Activated CD4-positive, CD25-positive, alpha-beta regulatory T cell treated with anti-CD3 and anti-CD28 coated beads, Interleukin-2, amount 50 U/mL, for 24 hours (primary cell): Measurements from ENCODE around the gene NR1D1.

Experiments
- ATAC-seq, 2 donors: fragments of 150-1000 bp; cut with Tn5 transposase; one replicate each; pipeline ENCODE4 v1.10.0; 2021; ENCODE audit warnings: mild to moderate bottlenecking in 1 of 2, moderate library complexity in 1 of 2

Gene NR1D1

GRCh38 chr17:40061609-40062038 lies 38.8 kb downstream of the NR1D1 start:
- no peak for ATAC-seq

GRCh38 chr17:40060887-40061608 lies 39.3 kb downstream of the NR1D1 start:
- ATAC-seq: no peak

DNA sequence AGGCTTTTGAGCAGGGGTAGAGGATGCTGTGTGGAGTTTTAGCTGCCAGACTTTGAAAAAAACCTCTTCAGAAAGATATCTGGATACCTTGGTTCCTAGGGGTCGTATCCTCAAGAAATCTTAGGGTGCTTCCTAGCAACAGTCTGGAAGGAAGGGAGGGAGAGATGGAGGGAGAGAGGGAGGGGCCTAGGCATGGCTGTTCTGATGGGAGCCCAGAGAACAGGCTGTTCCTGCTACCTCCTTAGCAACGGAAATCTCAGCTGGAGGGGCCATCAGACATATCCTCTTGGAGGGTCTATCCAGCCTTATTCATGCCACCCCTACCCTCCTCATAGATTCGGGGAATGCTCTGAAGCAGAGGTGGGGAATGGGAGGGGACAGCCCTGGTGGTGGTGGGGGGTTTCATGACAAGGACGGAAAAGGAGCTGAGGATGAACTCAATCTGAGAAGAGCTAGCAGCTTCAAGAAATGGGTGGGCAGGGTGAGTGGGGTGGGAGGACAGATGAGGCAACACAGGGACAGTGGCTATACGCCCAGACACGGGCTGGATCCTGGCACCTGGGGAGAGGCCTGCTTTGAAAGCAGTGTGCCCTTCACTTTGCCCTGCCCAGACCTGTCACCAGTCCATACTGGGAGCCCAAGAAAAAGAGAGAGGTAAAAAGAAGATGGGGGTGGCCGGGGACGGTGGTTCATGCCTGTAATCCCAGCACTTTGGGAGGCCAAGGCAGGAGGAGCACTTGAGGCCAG lies 40.5 kb downstream of the NR1D1 start:
- ATAC-seq: no peak

GRCh38 chr17:40058865-40059264 lies 41.5 kb downstream of the NR1D1 start:
- no peak for ATAC-seq

DNA sequence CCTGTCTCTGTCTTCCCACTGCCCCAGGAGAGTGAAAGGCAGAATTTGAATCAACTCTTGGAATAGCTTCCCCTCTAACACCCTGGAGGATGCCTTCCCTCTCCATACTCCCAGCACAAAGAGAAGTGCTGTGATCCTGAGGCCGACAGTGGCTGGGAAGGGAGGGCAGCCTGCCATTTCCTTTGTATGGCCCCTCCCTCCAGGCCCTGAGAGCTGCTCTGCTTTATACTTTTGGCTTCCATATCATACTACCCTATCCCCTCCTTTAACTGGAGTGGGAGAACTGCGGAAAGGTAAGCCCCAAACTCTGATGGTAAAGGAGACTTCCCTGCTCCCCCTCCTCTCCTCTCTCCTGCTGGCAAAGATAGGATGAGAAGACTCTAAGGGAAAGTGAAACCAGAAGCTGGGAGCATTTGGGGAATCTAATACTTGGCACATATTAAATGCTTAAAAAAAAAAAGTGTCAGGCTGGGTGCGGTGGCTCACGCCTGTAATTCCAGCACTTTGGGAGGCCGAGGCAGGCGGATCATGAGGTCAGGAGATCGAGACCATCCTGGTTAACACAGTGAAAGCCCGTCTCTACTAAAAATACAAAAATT lies 42.1 kb downstream of the NR1D1 start:
- ATAC-seq: no peak

- no peak for ATAC-seq
Measured at GRCh38 chr17:40056379-40057015, 43.9 kb downstream of the NR1D1 start.
